HG02943 (cell line): ENCODE results near the gene CHST8.

ENCODE experiments used
- ATAC-seq: cut with Tn5 transposase; IDR thresholded peaks from one replicate; pipeline ENCODE4 v1.9.1; 2021; ENCODE audit warnings: mild to moderate bottlenecking, low read depth, moderate library complexity; ENCODE audit not compliant: unreplicated experiment

CHST8 gene

GRCh38 chr19:33704271-33704670 lies 82.5 kb downstream of the CHST8 start:
- ATAC-seq, result no peak

- ATAC-seq, result no peak
These were observed 83.5 kb downstream of the CHST8 start for GRCh38 chr19:33705090-33705847.

GRCh38 chr19:33705860-33706259 lies 84.1 kb downstream of the CHST8 start:
- ATAC-seq, result no peak

GRCh38 chr19:33706631-33707030 lies 84.9 kb downstream of the CHST8 start:
- no peak for ATAC-seq

GRCh38 chr19:33712268-33712667 lies 90.5 kb downstream of the CHST8 start:
- ATAC-seq, result no peak

- no peak for ATAC-seq
These were observed 91.4 kb downstream of the CHST8 start for GRCh38 chr19:33713194-33713593.

GRCh38 chr19:33714149-33714548 lies 92.4 kb downstream of the CHST8 start:
- ATAC-seq, result no peak

- ATAC-seq, result no peak
These were observed 93.7 kb downstream of the CHST8 start for GRCh38 chr19:33715462-33715861.

DNA sequence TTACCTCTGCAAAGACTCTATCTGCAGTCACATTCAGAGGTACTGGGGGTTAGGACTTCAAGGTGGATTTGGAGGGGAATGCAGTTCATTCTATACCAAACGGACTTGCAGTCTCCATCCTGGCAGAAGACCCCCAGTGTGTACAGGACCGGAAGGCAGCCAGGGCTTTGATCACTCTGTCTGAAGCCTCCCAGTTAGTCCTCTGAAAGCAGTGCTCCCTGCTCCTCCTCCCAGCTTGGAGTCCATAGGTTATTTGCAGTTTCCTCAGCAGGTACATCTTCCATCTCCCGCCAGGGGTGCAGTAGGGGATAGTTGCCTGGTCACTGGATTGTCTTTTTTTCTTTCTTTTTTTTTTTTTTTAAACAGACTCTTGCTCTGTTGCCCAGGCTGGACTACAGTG lies 96.1 kb downstream of the CHST8 start:
- no peak for ATAC-seq

DNA sequence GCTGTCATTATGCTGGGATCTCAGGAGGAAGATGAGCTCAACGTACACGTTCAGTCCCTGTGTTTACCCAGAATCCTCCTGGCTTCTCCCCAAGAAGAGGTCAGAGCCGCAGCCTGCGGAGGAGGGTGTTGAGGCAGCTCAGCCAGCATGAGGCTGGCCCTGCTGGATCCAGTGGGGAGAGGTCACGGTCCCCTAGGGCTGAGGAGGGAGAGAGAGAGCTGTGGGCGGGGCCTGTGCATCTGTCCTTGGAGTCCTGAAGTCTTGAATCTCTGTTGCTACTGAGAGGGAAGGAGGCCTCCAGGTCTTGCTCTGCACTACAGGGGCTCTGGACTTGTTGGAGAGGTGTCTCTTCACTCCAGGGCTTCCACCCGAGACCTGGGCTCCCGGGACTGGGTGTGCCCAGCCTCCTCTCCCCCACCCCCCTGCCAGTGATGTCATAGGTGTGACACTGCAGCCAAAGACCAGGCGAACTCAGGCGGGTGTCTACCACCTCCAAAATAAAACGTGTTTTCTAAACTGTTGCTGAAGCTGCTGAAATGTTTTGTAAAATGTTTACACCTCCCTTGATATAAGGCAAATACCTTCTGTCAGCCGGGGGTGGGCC lies 97.0 kb downstream of the CHST8 start:
- ATAC-seq, result no peak

DNA sequence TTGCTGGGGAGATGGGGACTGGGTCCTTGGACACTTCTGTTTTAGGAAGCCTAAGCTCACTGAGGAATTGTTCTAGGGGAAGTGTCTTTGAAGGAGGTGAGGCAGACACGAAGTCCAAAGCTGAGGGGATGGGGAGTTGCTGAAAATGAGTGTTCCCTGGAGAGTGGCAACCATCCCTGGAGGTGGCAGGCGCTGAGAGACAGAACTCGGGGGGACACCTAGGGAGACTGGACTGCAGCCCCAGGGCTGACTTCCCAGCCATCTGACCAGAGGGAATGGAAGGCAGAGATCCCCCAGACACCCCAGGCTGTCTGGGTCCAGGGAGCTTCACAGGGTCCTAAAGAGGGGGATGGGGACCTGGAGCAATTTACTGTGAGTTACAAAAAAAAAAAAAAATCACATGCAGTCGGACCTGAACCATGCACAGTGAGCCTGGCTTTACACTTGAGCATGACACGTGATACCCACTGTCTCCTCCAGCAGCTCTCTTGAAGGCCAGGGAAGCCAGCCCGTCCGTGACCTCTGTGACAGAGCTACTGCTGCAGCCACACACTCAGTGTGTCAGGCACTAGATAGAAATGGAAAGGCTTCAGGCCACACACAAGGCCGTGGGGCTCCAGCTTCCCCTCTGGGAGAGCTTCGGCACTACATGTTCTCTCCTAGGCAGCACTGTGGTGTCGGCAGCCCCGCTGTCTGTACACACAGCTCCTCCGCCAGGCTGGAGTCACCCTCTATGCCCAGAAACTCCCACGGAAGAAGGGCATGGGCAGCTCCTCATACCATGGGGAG lies 97.8 kb downstream of the CHST8 start:
- no peak for ATAC-seq

DNA sequence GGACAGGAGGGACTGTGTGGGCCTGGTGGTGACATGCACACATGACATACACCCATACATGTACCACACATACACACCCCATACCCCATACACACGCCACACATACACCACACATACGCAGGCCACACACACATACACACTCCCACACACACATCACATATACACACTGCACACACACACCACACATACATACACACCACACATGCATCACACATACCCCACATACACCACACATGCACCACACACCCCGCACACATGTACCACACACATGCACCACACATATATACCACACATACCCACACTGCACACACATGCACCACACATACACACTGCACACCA lies 98.4 kb downstream of the CHST8 start:
- ATAC-seq, result no peak

GRCh38 chr19:33720691-33721682 lies 99.2 kb downstream of the CHST8 start:
- no peak for ATAC-seq

DNA sequence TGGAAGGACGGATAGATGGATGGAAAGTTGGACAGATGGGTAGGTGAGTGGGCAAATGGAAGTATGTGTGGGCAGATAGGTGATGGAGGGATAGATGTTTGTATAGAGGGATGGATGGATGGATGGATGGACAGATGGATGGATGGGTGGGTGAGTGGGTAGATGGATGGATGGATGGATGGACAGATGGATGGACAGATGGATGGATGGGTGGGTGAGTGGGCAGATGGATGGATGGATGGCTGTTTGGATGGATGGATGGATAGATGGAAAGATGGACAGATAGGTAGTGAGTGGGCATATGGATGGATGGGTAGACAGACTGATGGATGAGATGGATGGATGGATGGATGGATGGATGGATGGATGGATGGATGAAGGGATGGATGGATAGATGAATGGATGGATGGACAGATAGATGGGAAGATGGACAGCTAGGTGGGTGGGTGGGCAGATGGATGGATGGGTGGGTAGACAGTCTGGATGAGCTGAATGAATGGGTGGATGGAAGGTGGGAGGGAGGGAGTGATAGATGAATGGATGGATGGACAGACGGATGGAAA lies 100.1 kb downstream of the CHST8 start:
- no peak for ATAC-seq

GRCh38 chr19:33722456-33723239 lies 100.9 kb downstream of the CHST8 start:
- no peak for ATAC-seq

- no peak for ATAC-seq
These were observed 101.8 kb downstream of the CHST8 start for GRCh38 chr19:33723512-33723911.

- ATAC-seq, result no peak
These were observed 102.4 kb downstream of the CHST8 start for GRCh38 chr19:33724021-33724720.

- no peak for ATAC-seq
These were observed 102.9 kb downstream of the CHST8 start for GRCh38 chr19:33724721-33725060.

DNA sequence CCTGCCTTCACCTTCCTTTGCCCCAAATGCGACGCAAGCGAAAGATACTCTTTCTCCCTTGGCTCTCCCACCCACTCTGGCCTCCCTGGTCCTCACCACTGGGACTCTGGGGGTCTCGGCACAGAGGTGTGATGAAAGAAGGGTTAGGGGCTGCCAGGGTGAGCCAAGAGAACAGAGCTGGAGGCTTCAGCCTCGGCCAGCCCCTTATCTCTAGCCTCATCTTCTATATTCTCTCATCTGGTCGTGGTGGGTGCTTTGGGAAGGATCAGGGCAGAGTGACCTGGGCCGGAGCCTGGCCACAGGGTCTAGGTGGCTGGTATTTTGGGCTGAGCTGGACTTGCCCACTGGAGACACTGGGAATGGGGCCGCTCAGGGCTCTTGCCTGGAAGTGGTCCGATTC lies 103.8 kb downstream of the CHST8 start:
- no peak for ATAC-seq
